Loucy (cell line): Measurements from ENCODE around the gene ADCY10.

Source experiments
- H2AFZ ChIP-seq: fragments of 200-600 bp; sonication (generic); 2 replicates; pipeline ENCODE4 v1.6.0; 2016; ENCODE audit warnings: antibody characterized with exemption, mild to moderate bottlenecking, low read length, moderate library complexity
- H3F3A ChIP-seq: fragments of 200-600 bp; 2 replicates; pipeline ENCODE4 v1.6.0; 2016; ENCODE audit warnings: antibody characterized with exemption, low read depth, mild to moderate bottlenecking
- H3K27me3 ChIP-seq: fragments of 200-600 bp; sonication (generic); 2 replicates; pipeline ENCODE4 v1.6.1; 2014; ENCODE audit warnings: low read length, mild to moderate bottlenecking; ENCODE audit not compliant: insufficient read depth, poor library complexity, severe bottlenecking
- H3K36me3 ChIP-seq: fragments of 200-600 bp; sonication (generic); 2 replicates; pipeline ENCODE4 v1.6.1; 2016; ENCODE audit warnings: low read length; ENCODE audit not compliant: insufficient read depth
- H3K4me1 ChIP-seq: fragments of 200-600 bp; sonication (generic); 2 replicates; pipeline ENCODE4 v1.5.1; 2014; ENCODE audit warnings: low read length, mild to moderate bottlenecking; ENCODE audit not compliant: insufficient read depth, poor library complexity, severe bottlenecking
- H3K4me2 ChIP-seq: fragments of 200-600 bp; sonication (generic); 2 replicates; pipeline ENCODE4 v1.6.0; 2014; ENCODE audit warnings: antibody characterized with exemption, low read length, low read depth, mild to moderate bottlenecking; ENCODE audit not compliant: poor library complexity, severe bottlenecking
- H3K4me3 ChIP-seq: fragments of 200-600 bp; sonication (generic); 2 replicates; pipeline ENCODE4 v1.5.1; 2014; ENCODE audit warnings: low read length, mild to moderate bottlenecking, mixed read lengths; ENCODE audit not compliant: poor library complexity, severe bottlenecking
- H3K79me2 ChIP-seq: fragments of 200-600 bp; sonication (generic); 2 replicates; pipeline ENCODE4 v1.6.1; 2014; ENCODE audit warnings: low read length; ENCODE audit not compliant: insufficient read depth
- H3K9ac ChIP-seq: fragments of 200-600 bp; sonication (generic); 2 replicates; pipeline ENCODE4 v1.6.0; 2014; ENCODE audit warnings: mild to moderate bottlenecking, low read depth, low read length, moderate library complexity; ENCODE audit not compliant: poor library complexity, severe bottlenecking
- H3K9me2 ChIP-seq: fragments of 200-600 bp; sonication (generic); replicated peaks from 2 replicates; pipeline ENCODE4 v1.6.1; 2016; ENCODE audit warnings: low read depth, low read length, mixed read lengths
- H3K9me3 ChIP-seq: fragments of 200-600 bp; sonication (generic); 2 replicates; pipeline ENCODE4 v1.6.1; 2014; ENCODE audit warnings: mild to moderate bottlenecking, antibody characterized with exemption, low read length, low read depth; ENCODE audit not compliant: insufficient read depth
- H4K20me1 ChIP-seq: fragments of 200-600 bp; sonication (generic); 2 replicates; pipeline ENCODE4 v1.6.0; 2014; ENCODE audit warnings: antibody characterized with exemption, low read length, mild to moderate bottlenecking; ENCODE audit not compliant: insufficient read depth, poor library complexity, severe bottlenecking
- EZH2phosphoT487 ChIP-seq: fragments of 200-600 bp; IDR thresholded peaks from 2 replicates; pipeline ENCODE4 v1.6.1; 2018; ENCODE audit warnings: antibody characterized with exemption, mild to moderate bottlenecking, moderate library complexity, borderline replicate concordance
- TF ChIP-seq, protein P1 (sequence below): fragments of 200-600 bp; sonication (generic); conservative IDR thresholded peaks from 2 replicates; pipeline ENCODE4 v1.5.1; 2014; ENCODE audit warnings: mild to moderate bottlenecking, antibody characterized with exemption, low read length

Gene ADCY10

DNA sequence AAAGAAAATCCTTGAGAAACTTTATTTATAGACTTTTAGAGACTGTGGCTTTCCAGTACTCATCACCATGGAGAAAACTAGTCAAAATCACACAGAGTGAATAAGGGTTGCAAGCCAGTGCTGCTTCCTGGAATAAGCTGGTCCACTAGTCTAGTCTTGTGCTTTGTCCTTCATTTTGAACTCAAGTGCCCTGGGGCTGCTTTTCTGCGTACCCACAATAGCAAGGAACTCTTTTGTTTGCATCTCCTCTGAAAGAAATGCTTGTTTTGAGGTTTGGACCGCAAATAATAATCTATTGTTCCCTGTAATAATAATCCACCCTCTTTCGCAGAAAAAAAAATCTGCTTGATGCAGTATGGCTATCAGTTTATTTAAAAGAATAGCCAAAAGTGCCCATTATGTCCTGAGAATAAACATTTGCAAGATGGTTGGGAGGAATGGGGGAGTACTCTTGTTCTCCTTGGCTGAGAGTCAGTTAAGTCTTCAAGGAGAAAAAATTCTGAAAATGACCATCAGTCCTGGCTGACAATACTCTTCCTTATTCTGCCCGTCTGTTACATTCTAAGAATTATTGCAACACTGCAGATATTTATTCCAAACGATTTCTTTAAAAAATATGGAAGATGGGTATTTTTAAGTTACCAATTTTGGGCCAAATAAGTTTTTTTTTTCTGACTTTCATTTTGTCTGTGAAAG lies 150.3 kb downstream of the ADCY10 start:
- Histone ChIP-seq H3F3A (0 out of 2 replicates have a peak, but pooled peaks cover 4% of the 10 kb centered on the region), H3K27me3 (no peaks in the 10 kb centered on the region), H3K9ac (peak overlapping the region; percentile 48), H3K4me1 (peaks cover 51% of the 10 kb centered on the region), H3K36me3 (peaks cover 37% of the 10 kb centered on the region), H3K4me3 (no peak overlapping the region), H4K20me1 (peaks cover 7% of the 10 kb centered on the region), H3K4me2 (peak overlapping the region; percentile 10), H3K9me3 (no peaks in the 10 kb centered on the region), H3K9me2 (no peaks in the 10 kb centered on the region), H2AFZ (no peak overlapping the region), H3K79me2 (peaks cover 82% of the 10 kb centered on the region)
- no peak for TF ChIP-seq EZH2phosphoT487
- TF ChIP-seq, protein P1, sequence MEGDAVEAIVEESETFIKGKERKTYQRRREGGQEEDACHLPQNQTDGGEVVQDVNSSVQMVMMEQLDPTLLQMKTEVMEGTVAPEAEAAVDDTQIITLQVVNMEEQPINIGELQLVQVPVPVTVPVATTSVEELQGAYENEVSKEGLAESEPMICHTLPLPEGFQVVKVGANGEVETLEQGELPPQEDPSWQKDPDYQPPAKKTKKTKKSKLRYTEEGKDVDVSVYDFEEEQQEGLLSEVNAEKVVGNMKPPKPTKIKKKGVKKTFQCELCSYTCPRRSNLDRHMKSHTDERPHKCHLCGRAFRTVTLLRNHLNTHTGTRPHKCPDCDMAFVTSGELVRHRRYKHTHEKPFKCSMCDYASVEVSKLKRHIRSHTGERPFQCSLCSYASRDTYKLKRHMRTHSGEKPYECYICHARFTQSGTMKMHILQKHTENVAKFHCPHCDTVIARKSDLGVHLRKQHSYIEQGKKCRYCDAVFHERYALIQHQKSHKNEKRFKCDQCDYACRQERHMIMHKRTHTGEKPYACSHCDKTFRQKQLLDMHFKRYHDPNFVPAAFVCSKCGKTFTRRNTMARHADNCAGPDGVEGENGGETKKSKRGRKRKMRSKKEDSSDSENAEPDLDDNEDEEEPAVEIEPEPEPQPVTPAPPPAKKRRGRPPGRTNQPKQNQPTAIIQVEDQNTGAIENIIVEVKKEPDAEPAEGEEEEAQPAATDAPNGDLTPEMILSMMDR: no peak

DNA sequence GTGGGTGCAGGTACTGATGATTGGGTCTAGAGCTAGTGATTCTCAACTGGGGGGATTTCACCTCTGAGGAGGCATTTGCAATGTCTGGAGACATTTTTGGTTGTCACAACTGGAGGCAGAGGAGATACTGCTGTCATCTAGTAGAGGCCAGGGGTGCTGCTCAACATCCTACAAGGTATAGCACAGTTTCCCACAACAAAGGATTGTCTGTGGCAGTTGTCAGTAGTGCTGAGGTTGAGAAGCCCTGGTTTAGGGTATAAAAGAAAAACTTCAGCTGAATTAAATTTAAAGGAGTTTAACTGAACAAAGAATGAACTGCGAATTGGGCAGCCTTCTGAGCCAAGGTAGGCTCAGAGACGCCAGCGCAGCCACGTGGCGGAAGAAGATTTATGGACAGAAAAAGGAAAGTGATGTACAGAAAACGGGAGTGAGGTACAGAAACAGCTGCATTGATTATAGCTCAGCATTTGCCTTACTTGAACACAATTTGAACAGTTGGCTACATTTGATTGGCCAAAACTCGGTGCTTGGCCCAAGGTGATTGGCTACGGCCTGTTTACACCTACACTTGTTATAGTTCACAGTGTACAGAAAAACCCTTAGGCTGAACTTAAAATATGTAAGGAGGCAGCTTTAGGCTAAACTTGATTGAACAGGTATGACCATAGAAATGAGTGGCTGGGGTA lies 151.7 kb downstream of the ADCY10 start:
- TF ChIP-seq, protein P1: no peak
- TF ChIP-seq EZH2phosphoT487: no peak
- Histone ChIP-seq H3K4me3 (peak overlapping the region; percentile 18), H3F3A (0 out of 2 replicates have a peak, but pooled peaks cover 4% of the 10 kb centered on the region), H3K27me3 (no peaks in the 10 kb centered on the region), H3K9me2 (no peaks in the 10 kb centered on the region), H3K4me2 (peak overlapping the region; percentile 50), H3K9me3 (no peaks in the 10 kb centered on the region), H4K20me1 (peaks cover 7% of the 10 kb centered on the region), H3K9ac (peak overlapping the region; percentile 37), H3K36me3 (peaks cover 24% of the 10 kb centered on the region), H2AFZ (no peak overlapping the region), H3K79me2 (peaks cover 94% of the 10 kb centered on the region), H3K4me1 (peaks cover 66% of the 10 kb centered on the region)

DNA sequence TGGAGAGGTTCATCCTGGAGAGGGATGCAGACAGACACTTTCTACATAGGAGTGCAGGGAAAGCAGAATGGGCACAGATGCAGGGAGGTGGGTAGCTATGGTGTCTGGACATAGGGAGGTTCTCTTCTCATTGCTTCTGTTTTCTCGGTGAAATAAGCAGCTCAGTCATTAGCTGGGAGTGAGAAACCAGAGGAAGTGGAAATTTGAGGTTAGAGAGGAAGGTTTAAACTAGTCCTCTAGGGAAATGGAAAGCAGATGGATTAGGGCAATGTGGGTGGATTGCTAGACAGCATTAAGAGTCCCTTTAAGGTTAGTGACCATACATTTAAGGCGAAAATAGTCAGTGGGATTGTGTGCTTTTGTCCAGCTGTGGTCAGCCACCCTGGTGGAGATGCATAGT lies 152.5 kb downstream of the ADCY10 start:
- H3K9ac ChIP-seq: peak overlapping the region; percentile 37
- H3K4me1 ChIP-seq: peaks cover 74% of the 10 kb centered on the region
- TF ChIP-seq, protein P1: no peak
- TF ChIP-seq EZH2phosphoT487: no peak
- H3K79me2 ChIP-seq: peaks cover 96% of the 10 kb centered on the region
- no peaks in the 10 kb centered on the region for H3K9me3 ChIP-seq
- no peaks in the 10 kb centered on the region for H3K27me3 ChIP-seq
- peak overlapping the region; percentile 50 for H3K4me2 ChIP-seq
- peaks cover 7% of the 10 kb centered on the region for H4K20me1 ChIP-seq
- H3K9me2 ChIP-seq: no peaks in the 10 kb centered on the region
- no peak overlapping the region for H2AFZ ChIP-seq
- H3K4me3 ChIP-seq: peak overlapping the region; percentile 18
- H3K36me3 ChIP-seq: peaks cover 16% of the 10 kb centered on the region
- H3F3A ChIP-seq: 0 out of 2 replicates have a peak, but pooled peaks cover 4% of the 10 kb centered on the region
